MM.1S (cell line): Measurements from ENCODE around the gene ACTA1.

Experiments used
- DNase-seq: peaks from one replicate; pipeline ENCODE4 v3.0.0-alpha.2; 2015
- H2AFZ ChIP-seq: fragments of 300-600 bp; sonication (generic); 2 replicates; pipeline ENCODE4 v1.6.0; 2016; ENCODE audit warnings: antibody characterized with exemption, low read length
- H3F3A ChIP-seq: fragments of 300-600 bp; sonication (generic); 2 replicates; pipeline ENCODE4 v1.6.1; 2016; ENCODE audit warnings: mild to moderate bottlenecking, antibody characterized with exemption, low read length, moderate library complexity, mixed read lengths; ENCODE audit not compliant: insufficient read depth
- H3K27ac ChIP-seq: fragments of 300-600 bp; sonication (generic); 2 replicates; pipeline ENCODE4 v1.5.1; 2016; ENCODE audit warnings: mild to moderate bottlenecking, low read length
- H3K27me3 ChIP-seq: fragments of 300-600 bp; sonication (generic); replicated peaks from 2 replicates; pipeline ENCODE4 v1.6.0; 2016; ENCODE audit warnings: low read length; ENCODE audit not compliant: insufficient read depth
- H3K36me3 ChIP-seq: fragments of 300-600 bp; sonication (generic); replicated peaks from 2 replicates; pipeline ENCODE4 v1.6.1; 2016; ENCODE audit warnings: mild to moderate bottlenecking, low read length, mixed read lengths; ENCODE audit not compliant: insufficient read depth
- H3K4me1 ChIP-seq: fragments of 300-600 bp; sonication (generic); 2 replicates; pipeline ENCODE4 v1.6.1; 2016; ENCODE audit warnings: low read length, mixed read lengths
- H3K4me2 ChIP-seq: fragments of 300-600 bp; sonication (generic); 2 replicates; pipeline ENCODE4 v1.6.0; 2016; ENCODE audit warnings: low read depth, low read length
- H3K4me3 ChIP-seq: fragments of 300-600 bp; sonication (generic); 2 replicates; pipeline ENCODE4 v1.5.1; 2016; ENCODE audit warnings: low read length, mixed read lengths
- H3K79me2 ChIP-seq: fragments of 300-600 bp; sonication (generic); 2 replicates; pipeline ENCODE4 v1.6.1; 2016; ENCODE audit warnings: mixed run types, low read length, mixed read lengths
- H3K9ac ChIP-seq: fragments of 300-600 bp; sonication (generic); 2 replicates; pipeline ENCODE4 v1.6.1; 2016; ENCODE audit warnings: low read length, mixed read lengths
- H3K9me2 ChIP-seq: fragments of 300-600 bp; sonication (generic); replicated peaks from 2 replicates; pipeline ENCODE4 v1.6.1; 2016; ENCODE audit warnings: mild to moderate bottlenecking, low read length, mixed read lengths; ENCODE audit not compliant: insufficient read depth
- H3K9me3 ChIP-seq: fragments of 300-600 bp; sonication (generic); replicated peaks from 2 replicates; pipeline ENCODE4 v1.6.1; 2016; ENCODE audit warnings: mild to moderate bottlenecking, low read length, mixed read lengths; ENCODE audit not compliant: insufficient read depth
- H4K20me1 ChIP-seq: fragments of 300-600 bp; sonication (generic); 2 replicates; pipeline ENCODE4 v1.6.1; 2016; ENCODE audit warnings: mild to moderate bottlenecking, low read length, moderate library complexity, mixed read lengths; ENCODE audit not compliant: insufficient read depth
- EZH2 ChIP-seq: fragments of 300-600 bp; sonication (generic); optimal IDR thresholded peaks from 2 replicates; pipeline ENCODE3; 2017; ENCODE audit warnings: low read depth, mild to moderate bottlenecking, antibody characterized with exemption, low read length, mixed read lengths
- EZH2phosphoT487 ChIP-seq: fragments of 300-600 bp; sonication (generic); IDR thresholded peaks from 2 replicates; pipeline ENCODE4 v1.6.1; 2018; ENCODE audit warnings: antibody characterized with exemption, low read length
- TF ChIP-seq, protein P1 (sequence below): fragments of 300-600 bp; sonication (generic); IDR thresholded peaks from 2 replicates; pipeline ENCODE4 v1.5.1; 2016; ENCODE audit warnings: antibody characterized with exemption, low read length, mixed read lengths

The ACTA1 gene

GRCh38 chr1:229385853-229386456 is 47.9 kb downstream of the ACTA1 start:
- Histone ChIP-seq H3K9ac (no peak overlapping the region), H3K4me3 (no peak overlapping the region), H2AFZ (no peak overlapping the region), H4K20me1 (no peaks in the 10 kb centered on the region), H3K4me2 (no peak overlapping the region), H3K36me3 (no peaks in the 10 kb centered on the region), H3K9me2 (no peaks in the 10 kb centered on the region), H3K4me1 (no peaks in the 10 kb centered on the region), H3K79me2 (no peaks in the 10 kb centered on the region), H3K27ac (no peak overlapping the region), H3K27me3 (no peaks in the 10 kb centered on the region), H3F3A (no peaks in the 10 kb centered on the region), H3K9me3 (no peaks in the 10 kb centered on the region)
- TF ChIP-seq EZH2 = no peak
- TF ChIP-seq, protein P1, sequence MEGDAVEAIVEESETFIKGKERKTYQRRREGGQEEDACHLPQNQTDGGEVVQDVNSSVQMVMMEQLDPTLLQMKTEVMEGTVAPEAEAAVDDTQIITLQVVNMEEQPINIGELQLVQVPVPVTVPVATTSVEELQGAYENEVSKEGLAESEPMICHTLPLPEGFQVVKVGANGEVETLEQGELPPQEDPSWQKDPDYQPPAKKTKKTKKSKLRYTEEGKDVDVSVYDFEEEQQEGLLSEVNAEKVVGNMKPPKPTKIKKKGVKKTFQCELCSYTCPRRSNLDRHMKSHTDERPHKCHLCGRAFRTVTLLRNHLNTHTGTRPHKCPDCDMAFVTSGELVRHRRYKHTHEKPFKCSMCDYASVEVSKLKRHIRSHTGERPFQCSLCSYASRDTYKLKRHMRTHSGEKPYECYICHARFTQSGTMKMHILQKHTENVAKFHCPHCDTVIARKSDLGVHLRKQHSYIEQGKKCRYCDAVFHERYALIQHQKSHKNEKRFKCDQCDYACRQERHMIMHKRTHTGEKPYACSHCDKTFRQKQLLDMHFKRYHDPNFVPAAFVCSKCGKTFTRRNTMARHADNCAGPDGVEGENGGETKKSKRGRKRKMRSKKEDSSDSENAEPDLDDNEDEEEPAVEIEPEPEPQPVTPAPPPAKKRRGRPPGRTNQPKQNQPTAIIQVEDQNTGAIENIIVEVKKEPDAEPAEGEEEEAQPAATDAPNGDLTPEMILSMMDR = no peak
- no peak for TF ChIP-seq EZH2phosphoT487
- DNase-seq = no peak

DNA sequence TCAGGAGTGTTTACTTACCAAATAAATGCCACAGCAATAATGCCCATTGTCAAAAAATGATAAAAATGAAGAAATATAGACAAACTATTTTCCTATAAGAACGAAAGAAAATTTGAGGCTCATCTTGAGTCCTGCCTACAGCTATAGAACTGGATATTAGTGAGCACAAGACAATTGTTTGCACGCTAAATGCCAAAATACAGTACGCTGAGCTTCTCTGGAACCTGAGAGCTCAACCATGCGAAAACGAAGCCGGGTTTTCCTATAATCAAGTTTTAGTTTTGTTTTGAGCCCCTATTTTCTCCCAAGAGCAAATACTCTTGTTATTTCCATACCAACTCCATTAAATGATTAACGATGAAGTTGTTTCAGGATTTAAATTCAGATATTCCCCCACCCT is 49.1 kb downstream of the ACTA1 start:
- DNase-seq = no peak
- Histone ChIP-seq H3K9me3 (no peaks in the 10 kb centered on the region), H3K27me3 (no peaks in the 10 kb centered on the region), H3F3A (no peaks in the 10 kb centered on the region), H3K9ac (no peak overlapping the region), H3K4me1 (no peaks in the 10 kb centered on the region), H3K9me2 (no peaks in the 10 kb centered on the region), H4K20me1 (no peaks in the 10 kb centered on the region), H3K27ac (no peak overlapping the region), H2AFZ (no peak overlapping the region), H3K36me3 (no peaks in the 10 kb centered on the region), H3K79me2 (no peaks in the 10 kb centered on the region), H3K4me2 (no peak overlapping the region), H3K4me3 (no peak overlapping the region)
- TF ChIP-seq EZH2 (no peak), EZH2phosphoT487 (no peak)
- TF ChIP-seq, protein P1 = no peak

DNA sequence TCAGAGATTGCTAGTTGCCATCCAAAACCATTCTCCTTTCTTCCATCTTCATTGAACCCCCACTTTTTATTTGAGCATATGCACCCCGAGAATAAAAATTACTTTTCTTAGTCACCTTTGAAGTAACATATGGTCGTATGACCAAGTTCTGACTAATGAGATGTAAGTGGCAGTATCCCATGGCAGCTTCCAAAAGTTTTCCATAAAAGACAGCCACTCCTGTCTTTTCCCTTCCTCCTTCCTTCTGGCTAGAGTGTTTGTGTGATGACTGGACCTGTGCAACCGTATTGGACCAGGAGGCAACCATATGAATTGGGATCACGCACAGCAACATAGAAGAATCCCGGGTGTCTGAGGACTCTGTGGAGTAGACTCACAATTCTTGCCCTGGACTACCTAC is 49.9 kb downstream of the ACTA1 start:
- no peak overlapping the region for H3K9ac ChIP-seq
- no peak for DNase-seq
- no peaks in the 10 kb centered on the region for H4K20me1 ChIP-seq
- no peak for TF ChIP-seq EZH2phosphoT487
- no peaks in the 10 kb centered on the region for H3K9me3 ChIP-seq
- no peaks in the 10 kb centered on the region for H3K27me3 ChIP-seq
- H3K27ac ChIP-seq = no peak overlapping the region
- H3K4me3 ChIP-seq = no peak overlapping the region
- no peaks in the 10 kb centered on the region for H3K36me3 ChIP-seq
- H3K4me2 ChIP-seq = no peak overlapping the region
- H3K79me2 ChIP-seq = no peaks in the 10 kb centered on the region
- H3K9me2 ChIP-seq = no peaks in the 10 kb centered on the region
- H3F3A ChIP-seq = no peaks in the 10 kb centered on the region
- H2AFZ ChIP-seq = no peak overlapping the region
- no peaks in the 10 kb centered on the region for H3K4me1 ChIP-seq

- no peak overlapping the region for H3K4me2 ChIP-seq
- TF ChIP-seq EZH2phosphoT487 = no peak
- no peak for TF ChIP-seq EZH2
- TF ChIP-seq, protein P1 = no peak
- no peak overlapping the region for H3K27ac ChIP-seq
- no peaks in the 10 kb centered on the region for H3K27me3 ChIP-seq
- H3K4me1 ChIP-seq = no peaks in the 10 kb centered on the region
- no peaks in the 10 kb centered on the region for H3F3A ChIP-seq
- no peaks in the 10 kb centered on the region for H3K9me3 ChIP-seq
- no peaks in the 10 kb centered on the region for H3K9me2 ChIP-seq
- no peak for DNase-seq
- H3K36me3 ChIP-seq = no peaks in the 10 kb centered on the region
- no peak overlapping the region for H3K9ac ChIP-seq
- H2AFZ ChIP-seq = no peak overlapping the region
- H4K20me1 ChIP-seq = no peaks in the 10 kb centered on the region
- no peaks in the 10 kb centered on the region for H3K79me2 ChIP-seq
- H3K4me3 ChIP-seq = no peak overlapping the region
These were observed 50.7 kb downstream of the ACTA1 start for GRCh38 chr1:229383188-229383587.
